Nephron progenitor cell (in vitro differentiated cells): ENCODE results near the gene PITX2.

Experiments used
- DNase-seq: peaks from one replicate; pipeline ENCODE4 v3.0.0; 2021
- H3K27ac Mint-ChIP-seq: 2 replicates; pipeline ENCODE4 v1.8.0; 2021; ENCODE audit warnings: mild to moderate bottlenecking, moderate library complexity, mixed read lengths
- H3K27me3 Mint-ChIP-seq: 2 replicates; pipeline ENCODE4 v1.8.0; 2021; ENCODE audit warnings: mild to moderate bottlenecking, low read depth, mixed read lengths; ENCODE audit not compliant: poor library complexity
- H3K36me3 Mint-ChIP-seq: 2 replicates; pipeline ENCODE4 v1.8.0; 2021; ENCODE audit warnings: low read depth, mixed read lengths
- H3K4me1 Mint-ChIP-seq: 2 replicates; pipeline ENCODE4 v1.8.0; 2021; ENCODE audit warnings: mixed read lengths
- H3K4me3 Mint-ChIP-seq: 2 replicates; pipeline ENCODE4 v1.8.0; 2021; ENCODE audit warnings: mild to moderate bottlenecking, moderate library complexity, mixed read lengths
- H3K9me3 Mint-ChIP-seq: 2 replicates; pipeline ENCODE4 v1.8.0; 2021; ENCODE audit warnings: mild to moderate bottlenecking, moderate library complexity, mixed read lengths
- TF ChIP-seq, protein P1 (sequence below): fragments of 200-600 bp; sonication (generic); IDR thresholded peaks from 2 replicates; pipeline ENCODE4 v1.5.0; 2021; ENCODE audit warnings: antibody characterized with exemption

The PITX2 gene

DNA sequence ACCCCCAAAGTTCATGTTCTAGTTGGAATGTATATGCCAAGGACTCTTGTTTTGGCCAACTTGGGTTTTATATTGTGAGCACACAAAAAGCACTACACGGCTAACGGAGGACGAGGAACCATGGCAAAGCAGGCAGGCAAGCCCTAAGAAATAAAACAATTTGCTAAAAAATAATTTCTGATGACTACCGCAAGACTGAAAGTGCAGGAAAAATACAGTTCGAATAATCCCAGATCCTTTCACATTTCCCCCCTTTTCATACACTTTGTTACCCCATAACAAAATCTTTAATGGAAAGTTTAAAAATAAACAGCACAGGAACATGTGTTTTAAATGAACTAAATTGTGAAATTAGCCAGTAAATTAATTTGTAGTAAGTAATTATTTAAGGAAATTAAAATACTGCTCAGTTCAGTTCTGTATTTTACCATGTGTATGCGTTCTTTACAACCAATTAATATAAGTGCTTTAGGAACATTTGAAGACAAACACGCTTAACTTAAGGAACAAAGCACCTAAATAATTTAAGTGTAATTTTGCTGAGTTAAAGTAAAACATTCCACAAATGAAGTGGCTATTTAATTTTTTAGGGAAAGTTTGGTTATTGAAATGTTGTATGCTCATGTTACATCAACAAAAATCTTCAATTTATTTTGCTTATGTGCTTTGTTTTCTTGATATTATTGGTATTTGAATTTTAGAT lies 12.4 kb upstream of the PITX2 start:
- no peak for DNase-seq
- Mint-ChIP-seq H3K27ac (no peak overlapping the region), H3K9me3 (no peaks in the 10 kb centered on the region), H3K4me3 (peak overlapping the region; percentile 57), H3K27me3 (peaks cover 99% of the 10 kb centered on the region), H3K36me3 (no peaks in the 10 kb centered on the region), H3K4me1 (peaks cover 82% of the 10 kb centered on the region)
- TF ChIP-seq, protein P1, sequence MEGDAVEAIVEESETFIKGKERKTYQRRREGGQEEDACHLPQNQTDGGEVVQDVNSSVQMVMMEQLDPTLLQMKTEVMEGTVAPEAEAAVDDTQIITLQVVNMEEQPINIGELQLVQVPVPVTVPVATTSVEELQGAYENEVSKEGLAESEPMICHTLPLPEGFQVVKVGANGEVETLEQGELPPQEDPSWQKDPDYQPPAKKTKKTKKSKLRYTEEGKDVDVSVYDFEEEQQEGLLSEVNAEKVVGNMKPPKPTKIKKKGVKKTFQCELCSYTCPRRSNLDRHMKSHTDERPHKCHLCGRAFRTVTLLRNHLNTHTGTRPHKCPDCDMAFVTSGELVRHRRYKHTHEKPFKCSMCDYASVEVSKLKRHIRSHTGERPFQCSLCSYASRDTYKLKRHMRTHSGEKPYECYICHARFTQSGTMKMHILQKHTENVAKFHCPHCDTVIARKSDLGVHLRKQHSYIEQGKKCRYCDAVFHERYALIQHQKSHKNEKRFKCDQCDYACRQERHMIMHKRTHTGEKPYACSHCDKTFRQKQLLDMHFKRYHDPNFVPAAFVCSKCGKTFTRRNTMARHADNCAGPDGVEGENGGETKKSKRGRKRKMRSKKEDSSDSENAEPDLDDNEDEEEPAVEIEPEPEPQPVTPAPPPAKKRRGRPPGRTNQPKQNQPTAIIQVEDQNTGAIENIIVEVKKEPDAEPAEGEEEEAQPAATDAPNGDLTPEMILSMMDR, result no peak

- H3K4me3 Mint-ChIP-seq, result peak overlapping the region; percentile 57
- no peaks in the 10 kb centered on the region for H3K36me3 Mint-ChIP-seq
- peaks cover 81% of the 10 kb centered on the region for H3K4me1 Mint-ChIP-seq
- H3K27me3 Mint-ChIP-seq, result peaks cover 99% of the 10 kb centered on the region
- TF ChIP-seq, protein P1, result no peak
- H3K27ac Mint-ChIP-seq, result no peak overlapping the region
- no peak for DNase-seq
- H3K9me3 Mint-ChIP-seq, result no peaks in the 10 kb centered on the region
These were observed 11.7 kb upstream of the PITX2 start for GRCh38 chr4:110634350-110635162.

DNA sequence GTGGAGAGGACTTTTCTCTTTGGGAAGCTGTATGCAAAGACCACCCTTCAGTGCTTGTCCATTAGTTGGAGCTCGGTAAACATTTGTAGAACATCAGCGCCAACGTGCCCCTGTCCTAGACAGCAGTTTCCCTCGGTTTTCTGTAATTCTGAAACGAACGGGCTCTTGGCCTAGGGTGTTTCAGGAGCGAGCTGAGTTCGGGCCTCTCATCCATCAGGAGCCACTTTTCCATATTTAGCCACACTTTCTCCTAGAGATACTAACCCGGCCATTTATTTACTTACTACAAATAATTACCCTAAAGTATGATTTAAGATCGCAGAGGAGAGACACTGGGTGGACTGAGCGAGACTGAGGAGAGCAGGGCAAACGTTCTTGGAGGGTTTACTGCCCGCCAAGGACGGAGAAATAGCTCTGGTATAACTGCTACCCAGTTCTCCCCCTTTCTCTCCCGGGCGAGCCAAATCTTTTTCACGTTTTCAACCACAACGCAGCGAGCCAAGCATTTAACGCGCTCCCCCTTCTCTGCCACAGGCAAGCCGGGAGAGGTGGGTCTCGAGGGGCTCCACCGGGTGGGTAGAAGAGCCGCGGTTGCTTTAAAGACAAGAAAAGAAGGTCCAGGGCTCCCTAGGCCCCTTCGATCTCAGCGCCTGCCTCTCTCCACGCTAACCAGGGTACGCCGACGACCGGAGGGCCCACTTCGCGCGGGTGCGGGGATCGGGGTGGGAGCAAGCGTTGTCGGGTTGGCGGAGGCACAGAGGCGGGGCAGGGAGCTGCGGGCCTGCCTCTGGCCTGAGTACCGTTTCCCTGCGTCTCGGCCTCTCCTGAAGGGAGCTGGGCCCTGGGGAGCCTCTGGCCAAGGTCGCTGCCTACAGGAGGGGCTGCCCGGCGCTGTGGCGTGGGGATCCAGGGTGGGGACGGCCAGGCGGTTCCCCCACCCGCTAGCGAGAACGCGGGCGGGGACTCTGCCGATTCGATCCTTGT lies 10.8 kb upstream of the PITX2 start:
- H3K27me3 Mint-ChIP-seq, result peaks cover 99% of the 10 kb centered on the region
- TF ChIP-seq, protein P1, result no peak
- no peak overlapping the region for H3K27ac Mint-ChIP-seq
- DNase-seq, result peak; percentile 48
- peak overlapping the region; percentile 73 for H3K4me3 Mint-ChIP-seq
- peaks cover 78% of the 10 kb centered on the region for H3K4me1 Mint-ChIP-seq
- H3K9me3 Mint-ChIP-seq, result no peaks in the 10 kb centered on the region
- H3K36me3 Mint-ChIP-seq, result no peaks in the 10 kb centered on the region

- Mint-ChIP-seq H3K4me3 (peak overlapping the region; percentile 85), H3K27me3 (peaks cover 99% of the 10 kb centered on the region), H3K4me1 (peaks cover 78% of the 10 kb centered on the region), H3K27ac (no peak overlapping the region), H3K9me3 (no peaks in the 10 kb centered on the region), H3K36me3 (no peaks in the 10 kb centered on the region)
- DNase-seq, result peak; percentile 61
- TF ChIP-seq, protein P1, result no peak
These were observed 9.9 kb upstream of the PITX2 start for GRCh38 chr4:110632506-110633357.
